CD14-positive monocyte (primary cell): Measurements from ENCODE around the gene RNF113B. TPM values are rescaled to one million over a fixed set of nuclear protein-coding genes. Genes with fewer than 3 reads are reported as not detected.

Experiments
- DNase-seq, 3 donors: peaks; one replicate each; pipeline ENCODE4 v3.0.0-alpha.2; 2011 to 2022
- H2AFZ ChIP-seq: 2 replicates; pipeline ENCODE4 v1.6.0; 2012; ENCODE audit warnings: mild to moderate bottlenecking, low read depth, low read length, inconsistent platforms; ENCODE audit not compliant: insufficient read depth, poor library complexity, severe bottlenecking
- H3K27ac ChIP-seq, 2 donors: 1 replicate in 1 of 2; 2 replicates in 1 of 2; pipeline ENCODE4 v1.5.1; 2012 to 2013; ENCODE audit warnings: low read length in 2 of 2, control low read depth in 1 of 2, inconsistent platforms in 1 of 2, low read depth in 1 of 2, mild to moderate bottlenecking in 1 of 2
- H3K27me3 ChIP-seq, 2 donors: one replicate each; pipeline versions ENCODE4 v1.6.0 to v1.6.1; 2011 to 2013; ENCODE audit warnings: low read length in 2 of 2; ENCODE audit not compliant: control insufficient read depth in 2 of 2, insufficient read depth in 2 of 2
- H3K36me3 ChIP-seq, 2 donors: replicated peaks in 1 of 2; 1 replicate in 1 of 2; 2 replicates in 1 of 2; pipeline versions ENCODE4 v1.5.1 to v1.6.1; 2012 to 2013; ENCODE audit warnings: low read length in 2 of 2, control low read depth in 1 of 2, inconsistent platforms in 1 of 2, mild to moderate bottlenecking in 1 of 2; ENCODE audit not compliant: insufficient read depth in 2 of 2, control insufficient read depth in 1 of 2
- H3K4me1 ChIP-seq, 2 donors: 1 replicate in 1 of 2; 2 replicates in 1 of 2; pipeline versions ENCODE4 v1.5.1 to v1.6.1; 2012 to 2013; ENCODE audit warnings: low read length in 2 of 2, control low read depth in 1 of 2, inconsistent platforms in 1 of 2, mild to moderate bottlenecking in 1 of 2, moderate library complexity in 1 of 2; ENCODE audit not compliant: insufficient read depth in 2 of 2, control insufficient read depth in 1 of 2
- H3K4me2 ChIP-seq: replicated peaks from 2 replicates; pipeline ENCODE3; 2012; ENCODE audit warnings: low read length, moderate library complexity, mild to moderate bottlenecking; ENCODE audit not compliant: poor library complexity, severe bottlenecking; ENCODE audit errors: extremely low read depth
- H3K4me3 ChIP-seq, 3 experiments: fragments of 200-600 bp in 1 of 3; sonication (generic) in 1 of 3; replicated peaks in 1 of 3; 1 replicate in 2 of 3; 2 replicates in 1 of 3; pipeline ENCODE4 v1.5.1; 2011 to 2013; ENCODE audit warnings: low read length in 3 of 3, mild to moderate bottlenecking in 3 of 3, control low read depth in 2 of 3, low read depth in 2 of 3, inconsistent platforms in 1 of 3, moderate library complexity in 1 of 3
- H3K79me2 ChIP-seq: 2 replicates; pipeline ENCODE4 v1.6.0; 2012; ENCODE audit warnings: mild to moderate bottlenecking, control low read depth, inconsistent platforms, low read length, moderate library complexity; ENCODE audit not compliant: insufficient read depth
- H3K9ac ChIP-seq: 2 replicates; pipeline ENCODE4 v1.6.0; 2017; ENCODE audit warnings: low read length, mild to moderate bottlenecking; ENCODE audit not compliant: insufficient read depth, poor library complexity, severe bottlenecking
- H3K9me3 ChIP-seq, 2 donors: replicated peaks in 1 of 2; 1 replicate in 1 of 2; 2 replicates in 1 of 2; pipeline versions ENCODE4 v1.5.1 to v1.6.1; 2012 to 2013; ENCODE audit warnings: low read length in 2 of 2, control low read depth in 1 of 2; ENCODE audit not compliant: control insufficient read depth in 1 of 2, insufficient read depth in 1 of 2
- H4K20me1 ChIP-seq: 2 replicates; pipeline ENCODE4 v1.6.0; 2012; ENCODE audit warnings: mild to moderate bottlenecking, low read length, control low read depth, moderate library complexity; ENCODE audit not compliant: insufficient read depth
- H3K27ac Mint-ChIP-seq, 7 donors: one replicate each; pipeline ENCODE4 v1.8.0; 2020; ENCODE audit warnings: mild to moderate bottlenecking in 7 of 7, mixed read lengths in 7 of 7, moderate library complexity in 6 of 7, inconsistent platforms in 2 of 7
- H3K27me3 Mint-ChIP-seq, 3 donors: one replicate each; pipeline ENCODE4 v1.8.0; 2021 to 2022; ENCODE audit warnings: low read depth in 3 of 3, mild to moderate bottlenecking in 3 of 3, mixed read lengths in 3 of 3, moderate library complexity in 3 of 3, inconsistent platforms in 1 of 3
- H3K36me3 Mint-ChIP-seq, 2 donors: one replicate each; pipeline ENCODE4 v1.8.0; 2020; ENCODE audit warnings: mixed read lengths in 2 of 2, inconsistent platforms in 1 of 2, mild to moderate bottlenecking in 1 of 2
- H3K4me1 Mint-ChIP-seq: one replicate; pipeline ENCODE4 v1.8.0; 2020; ENCODE audit warnings: mild to moderate bottlenecking, mixed read lengths
- H3K4me3 Mint-ChIP-seq, 2 donors: one replicate each; pipeline ENCODE4 v1.8.0; 2020; ENCODE audit warnings: mild to moderate bottlenecking in 2 of 2, mixed read lengths in 2 of 2, moderate library complexity in 1 of 2
- H3K9me3 Mint-ChIP-seq, 7 donors: one replicate each; pipeline ENCODE4 v1.8.0; 2020 to 2022; ENCODE audit warnings: mixed read lengths in 7 of 7, mild to moderate bottlenecking in 6 of 7, moderate library complexity in 6 of 7, inconsistent platforms in 2 of 7
- WGBS: methylation state at CpG from one replicate; pipeline ENCODE4 v1.1.5; 2013; ENCODE audit warnings: missing lambda C conversion rate; ENCODE audit not compliant: insufficient coverage; 5-methylcytosine and 5-hydroxymethylcytosine counted together
- intact Hi-C, 2 donors: fragments of 100-400 bp; cut with micrococcal nuclease; formaldehyde crosslinking; loops; one replicate each; pipeline versions ENCODE4 v1.15.0 to v1.15.1; 2023
- polyA plus RNA-seq, 3 donors: library from polyadenylated mRNA; depleted of rRNA in 1 of 3; unstranded in 2 of 3; stranded (reverse) in 1 of 3; fragments of 300-500 nt in 2 of 3; fragments of >200 nt in 1 of 3; fragmentation: Illumina TruSeq in 2 of 3; gene quantifications; 1 replicate in 2 of 3; 2 replicates in 1 of 3; pipeline ENCODE4 v1.2.3, GENCODE V29; 2012 to 2021
- TF ChIP-seq, protein P1 (sequence below): fragments of 200-600 bp; IDR thresholded peaks from one replicate; pipeline ENCODE4 v1.8.0; 2022; ENCODE audit warnings: antibody characterized with exemption, mild to moderate bottlenecking

RNF113B gene
- polyA plus RNA-seq, 3 donors: not detected

DNA sequence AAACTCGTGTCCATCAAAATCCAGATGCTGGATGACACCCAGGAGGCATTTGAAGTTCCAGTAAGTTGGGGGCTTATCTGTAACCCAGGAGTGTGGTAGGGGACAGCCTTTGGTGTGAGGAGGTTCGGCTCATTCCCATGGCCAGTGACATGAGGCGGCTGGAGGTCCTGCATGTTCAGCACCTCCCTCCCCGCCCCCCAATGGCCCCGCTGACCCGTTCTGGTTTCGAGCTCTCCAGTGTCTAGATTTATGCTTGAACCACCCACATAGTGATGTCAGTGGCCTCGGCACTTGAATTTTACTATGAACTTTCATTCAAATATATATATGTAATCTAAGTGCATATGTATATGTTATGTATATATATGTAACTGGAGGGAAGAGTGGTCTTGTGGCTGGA, 36.3 kb upstream of the RNF113B start:
- H3K27me3 Mint-ChIP-seq: peaks cover 0 to 2% (median 1%) of the 10 kb centered on the region in 3 donors
- DNase-seq: no peak
- H3K4me2 ChIP-seq: no peak overlapping the region
- H3K79me2 ChIP-seq: no peaks in the 10 kb centered on the region
- WGBS: 88% methylated on average over 1 of the region's 8 CpGs
- no peaks in the 10 kb centered on the region for H3K27me3 ChIP-seq
- no peaks in the 10 kb centered on the region for H3K4me1 Mint-ChIP-seq
- TF ChIP-seq, protein P1, sequence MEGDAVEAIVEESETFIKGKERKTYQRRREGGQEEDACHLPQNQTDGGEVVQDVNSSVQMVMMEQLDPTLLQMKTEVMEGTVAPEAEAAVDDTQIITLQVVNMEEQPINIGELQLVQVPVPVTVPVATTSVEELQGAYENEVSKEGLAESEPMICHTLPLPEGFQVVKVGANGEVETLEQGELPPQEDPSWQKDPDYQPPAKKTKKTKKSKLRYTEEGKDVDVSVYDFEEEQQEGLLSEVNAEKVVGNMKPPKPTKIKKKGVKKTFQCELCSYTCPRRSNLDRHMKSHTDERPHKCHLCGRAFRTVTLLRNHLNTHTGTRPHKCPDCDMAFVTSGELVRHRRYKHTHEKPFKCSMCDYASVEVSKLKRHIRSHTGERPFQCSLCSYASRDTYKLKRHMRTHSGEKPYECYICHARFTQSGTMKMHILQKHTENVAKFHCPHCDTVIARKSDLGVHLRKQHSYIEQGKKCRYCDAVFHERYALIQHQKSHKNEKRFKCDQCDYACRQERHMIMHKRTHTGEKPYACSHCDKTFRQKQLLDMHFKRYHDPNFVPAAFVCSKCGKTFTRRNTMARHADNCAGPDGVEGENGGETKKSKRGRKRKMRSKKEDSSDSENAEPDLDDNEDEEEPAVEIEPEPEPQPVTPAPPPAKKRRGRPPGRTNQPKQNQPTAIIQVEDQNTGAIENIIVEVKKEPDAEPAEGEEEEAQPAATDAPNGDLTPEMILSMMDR: no peak
- H3K4me3 Mint-ChIP-seq: no peak overlapping the region
- peaks cover 7 to 20% (median 15%) of the 10 kb centered on the region in 7 donors for H3K9me3 Mint-ChIP-seq
- no peaks in the 10 kb centered on the region for H3K36me3 Mint-ChIP-seq
- no peaks in the 10 kb centered on the region for H3K36me3 ChIP-seq
- no peaks in the 10 kb centered on the region for H4K20me1 ChIP-seq
- H3K4me1 ChIP-seq: no peaks in the 10 kb centered on the region
- peaks cover 0 to 2% of the 10 kb centered on the region in 2 donors for H3K9me3 ChIP-seq
- H3K27ac Mint-ChIP-seq: no peak overlapping the region
- intact Hi-C loops: no loop called here
- no peak overlapping the region for H3K4me3 ChIP-seq
- no peak overlapping the region for H3K9ac ChIP-seq
- no peak overlapping the region for H2AFZ ChIP-seq
- no peak overlapping the region for H3K27ac ChIP-seq

DNA sequence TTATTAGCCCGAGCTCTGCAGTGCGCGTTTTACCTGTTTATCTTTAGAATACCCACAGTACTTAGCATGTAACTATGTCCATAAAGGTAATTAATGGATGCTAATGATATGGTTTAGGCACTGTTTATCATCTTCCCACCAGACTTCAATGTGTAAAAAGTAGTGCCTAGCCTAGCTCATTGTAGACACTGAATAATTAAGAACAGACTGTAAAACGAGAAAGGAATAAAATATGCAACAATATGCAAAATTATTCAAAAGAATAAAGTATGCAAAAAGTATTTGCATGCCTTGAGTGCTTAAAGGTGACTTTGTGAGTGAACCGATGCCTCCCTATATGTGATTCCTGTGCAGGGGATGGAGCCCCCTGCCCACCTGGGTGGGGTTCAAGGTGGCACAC, 35.7 kb upstream of the RNF113B start:
- Mint-ChIP-seq H3K36me3 (no peaks in the 10 kb centered on the region), H3K9me3 (peaks cover 7 to 24% (median 16%) of the 10 kb centered on the region in 7 donors), H3K4me1 (no peaks in the 10 kb centered on the region), H3K27ac (no peak overlapping the region), H3K4me3 (no peak overlapping the region), H3K27me3 (peaks cover 0 to 2% (median 0%) of the 10 kb centered on the region in 3 donors)
- TF ChIP-seq, protein P1: no peak
- Histone ChIP-seq H3K4me3 (no peak overlapping the region), H3K4me1 (no peaks in the 10 kb centered on the region), H2AFZ (no peak overlapping the region), H4K20me1 (no peaks in the 10 kb centered on the region), H3K36me3 (no peaks in the 10 kb centered on the region), H3K79me2 (no peaks in the 10 kb centered on the region), H3K27ac (no peak overlapping the region), H3K9ac (no peak overlapping the region), H3K9me3 (peaks cover 0 to 2% of the 10 kb centered on the region in 2 donors), H3K4me2 (no peak overlapping the region), H3K27me3 (no peaks in the 10 kb centered on the region)
- WGBS: no CpG with 5 or more reads among the region's 5 CpGs
- intact Hi-C loops: no loop called here
- DNase-seq: no peak
